HG02938 (cell line): ENCODE data around the gene PAQR6.

Experiments
- ATAC-seq: cut with Tn5 transposase; IDR thresholded peaks from one replicate; pipeline ENCODE4 v1.9.1; 2021; ENCODE audit warnings: mild to moderate bottlenecking, moderate library complexity; ENCODE audit not compliant: unreplicated experiment

PAQR6 gene

GRCh38 chr1:156263288-156263655 is 15.4 kb upstream of the PAQR6 start:
- ATAC-seq, result no peak

GRCh38 chr1:156262461-156263287 is 14.8 kb upstream of the PAQR6 start:
- no peak for ATAC-seq

GRCh38 chr1:156260896-156261295 is 13.0 kb upstream of the PAQR6 start:
- no peak for ATAC-seq

- ATAC-seq, result no peak
Observed at GRCh38 chr1:156259805-156260204, 11.9 kb upstream of the PAQR6 start.

GRCh38 chr1:156258859-156259258 is 11.0 kb upstream of the PAQR6 start:
- no peak for ATAC-seq

GRCh38 chr1:156257711-156258110 is 9.9 kb upstream of the PAQR6 start:
- no peak for ATAC-seq

GRCh38 chr1:156253634-156254033 is 5.8 kb upstream of the PAQR6 start:
- no peak for ATAC-seq

GRCh38 chr1:156251527-156251926 is 3.7 kb upstream of the PAQR6 start:
- ATAC-seq, result no peak

- ATAC-seq, result no peak
Observed at GRCh38 chr1:156249593-156249992, 1.7 kb upstream of the PAQR6 start.

- ATAC-seq, result no peak
Observed at GRCh38 chr1:156248323-156248683, 447 bp upstream of the PAQR6 start.

- no peak for ATAC-seq
Observed at GRCh38 chr1:156246781-156247459, 936 bp downstream of the PAQR6 start.

- ATAC-seq, result no peak
Observed at GRCh38 chr1:156246241-156246780, 1.5 kb downstream of the PAQR6 start.

GRCh38 chr1:156245451-156246232 is 2.2 kb downstream of the PAQR6 start:
- ATAC-seq, result no peak

GRCh38 chr1:156244712-156245111 is 3.1 kb downstream of the PAQR6 start:
- ATAC-seq, result no peak

GRCh38 chr1:156244126-156244525 is 3.7 kb downstream of the PAQR6 start:
- ATAC-seq, result no peak

- no peak for ATAC-seq
Observed at GRCh38 chr1:156242738-156243137, 5.1 kb downstream of the PAQR6 start.

- no peak for ATAC-seq
Observed at GRCh38 chr1:156241926-156242325, 5.9 kb downstream of the PAQR6 start, which contains the start of gene BGLAP. TSS of gene BGLAP (plus strand) at chr1:156242184. CDS start at chr1:156242232, 48 bp downstream.

GRCh38 chr1:156241311-156241811 is 6.5 kb downstream of the PAQR6 start:
- no peak for ATAC-seq

GRCh38 chr1:156238248-156238647 is 9.6 kb downstream of the PAQR6 start:
- ATAC-seq, result no peak

- ATAC-seq, result no peak
Observed at GRCh38 chr1:156236164-156236563, 11.7 kb downstream of the PAQR6 start.
